Suprapubic skin (tissue), 4 donors: ENCODE measurements around the gene CMTM1. TPM values are rescaled to one million over a fixed set of nuclear protein-coding genes. Genes with fewer than 3 reads are reported as not detected.

Source experiments
- DNase-seq, 2 donors: peaks; one replicate each; pipeline ENCODE4 v3.0.0-alpha.2; 2019; ENCODE audit warnings: low spot score in 2 of 2
- H3K27ac ChIP-seq: fragments of 200-600 bp; sonication (generic); one replicate; pipeline ENCODE4 v1.5.1; 2019
- H3K27me3 ChIP-seq: fragments of 200-600 bp; sonication (generic); one replicate; pipeline ENCODE4 v1.5.1; 2019
- H3K36me3 ChIP-seq: fragments of 200-600 bp; sonication (generic); one replicate; pipeline ENCODE4 v1.5.1; 2019
- H3K4me1 ChIP-seq: fragments of 200-600 bp; sonication (generic); one replicate; pipeline ENCODE4 v1.5.1; 2019
- H3K4me3 ChIP-seq: fragments of 200-600 bp; sonication (generic); one replicate; pipeline ENCODE4 v1.5.1; 2019; ENCODE audit warnings: mild to moderate bottlenecking
- H3K9me3 ChIP-seq: fragments of 200-600 bp; sonication (generic); one replicate; pipeline ENCODE4 v1.5.1; 2019
- CTCF ChIP-seq, 2 donors: fragments of 200-600 bp in 1 of 2; fragments of 450-650 bp in 1 of 2; sonication (generic) in 1 of 2; IDR thresholded peaks; one replicate each; pipeline ENCODE4 v1.5.1; 2016 to 2019; ENCODE audit warnings: antibody characterized with exemption in 2 of 2, mild to moderate bottlenecking in 1 of 2, moderate library complexity in 1 of 2
- EP300 ChIP-seq: sonication (generic); formaldehyde crosslinking; IDR thresholded peaks from one replicate; pipeline ENCODE4 v1.6.1; 2017; ENCODE audit warnings: antibody characterized with exemption
- POLR2A ChIP-seq, 2 donors: fragments of 450-650 bp; IDR thresholded peaks; one replicate each; pipeline ENCODE4 v1.6.1; 2017; ENCODE audit warnings: antibody characterized with exemption in 2 of 2, mild to moderate bottlenecking in 2 of 2, moderate library complexity in 2 of 2
- POLR2AphosphoS5 ChIP-seq, 3 donors: sonication (generic); formaldehyde crosslinking; IDR thresholded peaks; one replicate each; pipeline ENCODE4 v1.6.1; 2017; ENCODE audit warnings: antibody characterized with exemption in 3 of 3
- WGBS: methylation state at CpG from one replicate; pipeline ENCODE4 v1.1.5; 2018; 5-methylcytosine and 5-hydroxymethylcytosine counted together
- total RNA-seq, 4 donors: library from RNA; depleted of rRNA; stranded (reverse); fragments of >200 nt; gene quantifications; one replicate each; pipeline ENCODE4 v1.1.0, GENCODE V29; 2016

CMTM1 gene
- total RNA-seq, 4 donors from 2014 or later = 0.97 to 1.6 (median 1.5) TPM

- Histone ChIP-seq H3K9me3 (no peaks in the 10 kb centered on the region), H3K27me3 (no peaks in the 10 kb centered on the region), H3K4me3 (no peak overlapping the region), H3K27ac (no peak overlapping the region), H3K36me3 (peaks cover 38% of the 10 kb centered on the region), H3K4me1 (no peaks in the 10 kb centered on the region)
- no peak for DNase-seq
- 81% methylated on average over 3 of the region's 3 CpGs for WGBS
- TF ChIP-seq EP300 (no peak), CTCF (IDR thresholded peaks at IDR 0.05) (no peak), POLR2AphosphoS5 (IDR thresholded peaks at IDR 0.05) (no peak), POLR2A (IDR thresholded peaks at IDR 0.05) (no peak)
Observed at GRCh38 chr16:66539623-66540469, 26.4 kb upstream of the CMTM1 start.

- Histone ChIP-seq H3K27ac (no peak overlapping the region), H3K4me3 (no peak overlapping the region), H3K9me3 (no peaks in the 10 kb centered on the region), H3K4me1 (no peaks in the 10 kb centered on the region), H3K27me3 (no peaks in the 10 kb centered on the region), H3K36me3 (peaks cover 29% of the 10 kb centered on the region)
- WGBS = 88% methylated on average over 18 of the region's 18 CpGs
- TF ChIP-seq POLR2AphosphoS5 (IDR thresholded peaks at IDR 0.05) = no peak
- TF ChIP-seq POLR2A (IDR thresholded peaks at IDR 0.05) = no peak
- no peak for TF ChIP-seq EP300
- no peak for TF ChIP-seq CTCF (IDR thresholded peaks at IDR 0.05)
- DNase-seq = no peak
Observed at GRCh38 chr16:66541388-66542355, 24.6 kb upstream of the CMTM1 start.

- 78% methylated on average over 3 of the region's 3 CpGs for WGBS
- no peak for DNase-seq
- TF ChIP-seq POLR2A (IDR thresholded peaks at IDR 0.05) (no peak), EP300 (no peak), CTCF (IDR thresholded peaks at IDR 0.05) (no peak), POLR2AphosphoS5 (IDR thresholded peaks at IDR 0.05) (no peak)
- no peaks in the 10 kb centered on the region for H3K9me3 ChIP-seq
- H3K27me3 ChIP-seq = no peaks in the 10 kb centered on the region
- H3K27ac ChIP-seq = no peak overlapping the region
- H3K4me1 ChIP-seq = peaks cover under 1% of the 10 kb centered on the region
- peaks cover 22% of the 10 kb centered on the region for H3K36me3 ChIP-seq
- H3K4me3 ChIP-seq = no peak overlapping the region
Observed at GRCh38 chr16:66542396-66542795, 23.8 kb upstream of the CMTM1 start.

- no peak for TF ChIP-seq POLR2A (IDR thresholded peaks at IDR 0.05)
- TF ChIP-seq POLR2AphosphoS5 (IDR thresholded peaks at IDR 0.05) = no peak
- no peak for TF ChIP-seq EP300
- no peak for TF ChIP-seq CTCF (IDR thresholded peaks at IDR 0.05)
- peaks cover 16% of the 10 kb centered on the region for H3K36me3 ChIP-seq
- DNase-seq = no peak
- H3K4me3 ChIP-seq = no peak overlapping the region
- no peaks in the 10 kb centered on the region for H3K27me3 ChIP-seq
- H3K4me1 ChIP-seq = peaks cover 12% of the 10 kb centered on the region
- whole genome bisulfite sequencing = 86% methylated on average over 6 of the region's 6 CpGs
- H3K9me3 ChIP-seq = no peaks in the 10 kb centered on the region
- no peak overlapping the region for H3K27ac ChIP-seq
Observed at GRCh38 chr16:66543541-66543940, 22.7 kb upstream of the CMTM1 start.
